Neural cell (in vitro differentiated cells): ENCODE measurements around the gene GAB2. TPM values are rescaled to one million over a fixed set of nuclear protein-coding genes. Genes with fewer than 3 reads are reported as not detected.

Experiments used
- H2AFZ ChIP-seq: fragments of 200-600, 300-800 bp; sonication (generic), shearing (Covaris generic); 2 replicates; pipeline ENCODE4 v1.6.0; 2014; ENCODE audit warnings: low read depth, mild to moderate bottlenecking, antibody characterized with exemption, low read length, moderate library complexity
- H3F3A ChIP-seq: fragments of 200-600 bp; shearing (Covaris generic); 2 replicates; pipeline ENCODE4 v1.6.1; 2016; ENCODE audit warnings: mild to moderate bottlenecking, moderate library complexity, mixed read lengths, antibody characterized with exemption, low read length; ENCODE audit not compliant: insufficient read depth, poor library complexity, severe bottlenecking
- H3K27ac ChIP-seq: fragments of 200-600, 300-800 bp; sonication (generic), shearing (Covaris generic); 2 replicates; pipeline ENCODE4 v1.5.1; 2014; ENCODE audit warnings: mild to moderate bottlenecking, low read length, moderate library complexity
- H3K27me3 ChIP-seq: fragments of 300-800, 200-600 bp; sonication (generic), shearing (Covaris generic); 2 replicates; pipeline ENCODE4 v1.6.0; 2014; ENCODE audit warnings: mild to moderate bottlenecking, low read depth, low read length, moderate library complexity; ENCODE audit not compliant: insufficient read depth
- H3K36me3 ChIP-seq: fragments of 300-800, 200-600 bp; sonication (generic), shearing (Covaris generic); 2 replicates; pipeline ENCODE4 v1.5.1; 2014; ENCODE audit warnings: mild to moderate bottlenecking, antibody characterized with exemption, low read length, moderate library complexity; ENCODE audit not compliant: insufficient read depth
- H3K4me2 ChIP-seq: fragments of 300-800, 200-600 bp; sonication (generic), shearing (Covaris generic); 2 replicates; pipeline ENCODE4 v1.6.0; 2014; ENCODE audit warnings: mild to moderate bottlenecking, low read length
- H3K4me3 ChIP-seq: fragments of 300-800, 200-600 bp; sonication (generic), shearing (Covaris generic); 2 replicates; pipeline ENCODE4 v1.5.1; 2014; ENCODE audit warnings: mild to moderate bottlenecking, low read length, moderate library complexity
- H3K79me2 ChIP-seq: fragments of 200-600 bp; shearing (Covaris generic); replicated peaks from 2 replicates; pipeline ENCODE4 v1.6.0; 2014; ENCODE audit warnings: mild to moderate bottlenecking, low read length, moderate library complexity; ENCODE audit not compliant: insufficient read depth
- H3K9ac ChIP-seq: fragments of 300-800, 200-600 bp; sonication (generic), shearing (Covaris generic); 2 replicates; pipeline ENCODE4 v1.6.1; 2016; ENCODE audit warnings: mild to moderate bottlenecking, low read length, mixed read lengths
- H3K9me2 ChIP-seq: fragments of 200-600 bp; shearing (Covaris generic); 2 replicates; pipeline ENCODE4 v1.6.1; 2016; ENCODE audit warnings: mild to moderate bottlenecking, low read length, mixed read lengths; ENCODE audit not compliant: insufficient read depth
- H3K9me3 ChIP-seq: fragments of 200-600, 300-800 bp; sonication (generic), shearing (Covaris generic); 2 replicates; pipeline ENCODE4 v1.6.1; 2016; ENCODE audit warnings: mild to moderate bottlenecking, mixed run types, low read length, moderate library complexity, mixed read lengths
- H4K20me1 ChIP-seq: fragments of 200-600 bp; shearing (Covaris generic); 2 replicates; pipeline ENCODE4 v1.6.1; 2016; ENCODE audit warnings: mild to moderate bottlenecking, mixed run types; ENCODE audit not compliant: insufficient read depth
- CTCF ChIP-seq: fragments of 450-650 bp; IDR thresholded peaks from 2 replicates; pipeline ENCODE4 v1.5.1; 2014; ENCODE audit warnings: antibody characterized with exemption, mild to moderate bottlenecking, moderate library complexity; ENCODE audit not compliant: poor library complexity, severe bottlenecking
- EP300 ChIP-seq: fragments of 450-650 bp; conservative IDR thresholded peaks from 2 replicates; pipeline ENCODE4 v1.6.1; 2014; ENCODE audit warnings: antibody characterized with exemption, mild to moderate bottlenecking, moderate library complexity; ENCODE audit not compliant: poor library complexity, severe bottlenecking
- EZH2 ChIP-seq: fragments of 200-600, 300-800 bp; shearing (Covaris generic), sonication (generic); IDR thresholded peaks from 2 replicates; pipeline ENCODE4 v1.6.1; 2014; ENCODE audit warnings: antibody characterized with exemption, low read length, borderline replicate concordance, mild to moderate bottlenecking; ENCODE audit not compliant: insufficient read depth, poor library complexity, severe bottlenecking
- MXI1 ChIP-seq: fragments of 450-650 bp; conservative IDR thresholded peaks from 2 replicates; pipeline ENCODE4 v1.6.1; 2014; ENCODE audit warnings: antibody characterized with exemption, mild to moderate bottlenecking; ENCODE audit not compliant: poor library complexity, severe bottlenecking
- POLR2AphosphoS5 ChIP-seq: IDR thresholded peaks from 2 replicates; pipeline ENCODE4 v1.6.1; 2012
- RAD21 ChIP-seq: fragments of 450-650 bp; conservative IDR thresholded peaks from 2 replicates; pipeline ENCODE4 v1.6.1; 2014; ENCODE audit warnings: antibody characterized with exemption, mild to moderate bottlenecking, moderate library complexity
- REST ChIP-seq: IDR thresholded peaks from 2 replicates; pipeline ENCODE4 v1.6.1; 2012; ENCODE audit warnings: borderline replicate concordance
- SMC3 ChIP-seq: fragments of 450-650 bp; conservative IDR thresholded peaks from 2 replicates; pipeline ENCODE4 v1.6.1; 2014; ENCODE audit warnings: antibody characterized with exemption, mild to moderate bottlenecking, moderate library complexity; ENCODE audit not compliant: poor library complexity
- TAF1 ChIP-seq: IDR thresholded peaks from 2 replicates; pipeline ENCODE4 v1.6.1; 2012; ENCODE audit warnings: low read depth
- polyA plus RNA-seq: library from polyadenylated mRNA; depleted of rRNA; stranded (reverse); fragments of >200 nt; gene quantifications from 2 replicates; pipeline ENCODE4 v1.2.3, GENCODE V29; 2014

GAB2 gene
- polyA plus RNA-seq, 1 donor from 2014 or later, result 21.9 TPM

GRCh38 chr11:78221396-78222315 lies 196.0 kb downstream of the GAB2 start:
- H3K36me3 ChIP-seq, result peaks cover 12% of the 10 kb centered on the region

More at GRCh38 chr11:78221396-78222315, 196.0 kb downstream of the GAB2 start:
- Histone ChIP-seq H3K9me2 (no peaks in the 10 kb centered on the region), H2AFZ (no peak overlapping the region), H3K9me3 (no peaks in the 10 kb centered on the region), H3K79me2 (no peaks in the 10 kb centered on the region), H3K9ac (no peak overlapping the region), H4K20me1 (no peaks in the 10 kb centered on the region), H3F3A (no peaks in the 10 kb centered on the region), H3K27me3 (no peaks in the 10 kb centered on the region), H3K27ac (no peak overlapping the region), H3K4me2 (no peak overlapping the region), H3K4me3 (no peak overlapping the region)
- TF ChIP-seq EP300 (no peak), POLR2AphosphoS5 (no peak), MXI1 (no peak), TAF1 (no peak), SMC3 (no peak), RAD21 (no peak), EZH2 (no peak), REST (no peak), CTCF (no peak)
